ENCODE results near the gene OGN.

The OGN gene

GRCh38 chr9:92393686-92394085, 10.7 kb downstream of the OGN start:
- H3K4me3 ChIP-seq (ENCODE audit: low read length) = no peak overlapping the region
- no peak overlapping the region for H3K27ac ChIP-seq (ENCODE audit: low read depth, low read length)
- H3K9me3 ChIP-seq (ENCODE audit: control insufficient read depth, insufficient read depth, low read length) = no peaks in the 10 kb centered on the region
- no peaks in the 10 kb centered on the region for H3K27me3 ChIP-seq (ENCODE audit: control insufficient read depth, low read length)
- no peaks in the 10 kb centered on the region for H3K4me1 ChIP-seq (ENCODE audit: control insufficient read depth, low read length)
- no peak for TF ChIP-seq EZH2phosphoT487 (IDR thresholded peaks at IDR 0.05; ENCODE audit: borderline replicate concordance, low read length)
- TF ChIP-seq, protein P1, sequence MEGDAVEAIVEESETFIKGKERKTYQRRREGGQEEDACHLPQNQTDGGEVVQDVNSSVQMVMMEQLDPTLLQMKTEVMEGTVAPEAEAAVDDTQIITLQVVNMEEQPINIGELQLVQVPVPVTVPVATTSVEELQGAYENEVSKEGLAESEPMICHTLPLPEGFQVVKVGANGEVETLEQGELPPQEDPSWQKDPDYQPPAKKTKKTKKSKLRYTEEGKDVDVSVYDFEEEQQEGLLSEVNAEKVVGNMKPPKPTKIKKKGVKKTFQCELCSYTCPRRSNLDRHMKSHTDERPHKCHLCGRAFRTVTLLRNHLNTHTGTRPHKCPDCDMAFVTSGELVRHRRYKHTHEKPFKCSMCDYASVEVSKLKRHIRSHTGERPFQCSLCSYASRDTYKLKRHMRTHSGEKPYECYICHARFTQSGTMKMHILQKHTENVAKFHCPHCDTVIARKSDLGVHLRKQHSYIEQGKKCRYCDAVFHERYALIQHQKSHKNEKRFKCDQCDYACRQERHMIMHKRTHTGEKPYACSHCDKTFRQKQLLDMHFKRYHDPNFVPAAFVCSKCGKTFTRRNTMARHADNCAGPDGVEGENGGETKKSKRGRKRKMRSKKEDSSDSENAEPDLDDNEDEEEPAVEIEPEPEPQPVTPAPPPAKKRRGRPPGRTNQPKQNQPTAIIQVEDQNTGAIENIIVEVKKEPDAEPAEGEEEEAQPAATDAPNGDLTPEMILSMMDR (IDR thresholded peaks at IDR 0.05; ENCODE audit: low read depth, low read length, poor library complexity, severe bottlenecking) = no peak
- H4K20me1 ChIP-seq (ENCODE audit: control insufficient read depth, insufficient read depth, low read depth, low read length) = no peaks in the 10 kb centered on the region
- H3K4me2 ChIP-seq (ENCODE audit: low read length) = no peak overlapping the region
- peaks cover 4% of the 10 kb centered on the region; the same call in 1 of the 2 replicates for H3F3A ChIP-seq (ENCODE audit: control insufficient read depth, insufficient read depth)
- H3K9me2 ChIP-seq (replicated peaks; ENCODE audit: control insufficient read depth, low read length) = no peaks in the 10 kb centered on the region
- no peaks in the 10 kb centered on the region for H3K36me3 ChIP-seq (ENCODE audit: control insufficient read depth, low read length)
- H3K79me2 ChIP-seq (ENCODE audit: control insufficient read depth, low read length) = no peaks in the 10 kb centered on the region

GRCh38 chr9:92392690-92393089, 11.7 kb downstream of the OGN start:
- no peaks in the 10 kb centered on the region for H3K9me3 ChIP-seq (ENCODE audit: control insufficient read depth, insufficient read depth, low read length)
- no peak overlapping the region for H3K27ac ChIP-seq (ENCODE audit: low read depth, low read length)
- no peaks in the 10 kb centered on the region for H4K20me1 ChIP-seq (ENCODE audit: control insufficient read depth, insufficient read depth, low read depth, low read length)
- no peak overlapping the region for H3K4me3 ChIP-seq (ENCODE audit: low read length)
- H3K27me3 ChIP-seq (ENCODE audit: control insufficient read depth, low read length) = no peaks in the 10 kb centered on the region
- no peaks in the 10 kb centered on the region for H3K36me3 ChIP-seq (ENCODE audit: control insufficient read depth, low read length)
- H3K4me2 ChIP-seq (ENCODE audit: low read length) = no peak overlapping the region
- H3F3A ChIP-seq (ENCODE audit: control insufficient read depth, insufficient read depth) = peaks cover 4% of the 10 kb centered on the region; the same call in 1 of the 2 replicates
- no peaks in the 10 kb centered on the region for H3K9me2 ChIP-seq (replicated peaks; ENCODE audit: control insufficient read depth, low read length)
- no peaks in the 10 kb centered on the region for H3K4me1 ChIP-seq (ENCODE audit: control insufficient read depth, low read length)
- TF ChIP-seq, protein P1 (IDR thresholded peaks at IDR 0.05; ENCODE audit: low read depth, low read length, poor library complexity, severe bottlenecking) = no peak
- no peak for TF ChIP-seq EZH2phosphoT487 (IDR thresholded peaks at IDR 0.05; ENCODE audit: borderline replicate concordance, low read length)
- H3K79me2 ChIP-seq (ENCODE audit: control insufficient read depth, low read length) = no peaks in the 10 kb centered on the region

- TF ChIP-seq, protein P1 (IDR thresholded peaks at IDR 0.05; ENCODE audit: low read depth, low read length, poor library complexity, severe bottlenecking) = no peak
- TF ChIP-seq EZH2phosphoT487 (IDR thresholded peaks at IDR 0.05; ENCODE audit: borderline replicate concordance, low read length) = no peak
- Histone ChIP-seq H3K4me1 (ENCODE audit: control insufficient read depth, low read length) (no peaks in the 10 kb centered on the region), H3K9me2 (replicated peaks; ENCODE audit: control insufficient read depth, low read length) (no peaks in the 10 kb centered on the region), H3K4me2 (ENCODE audit: low read length) (no peak overlapping the region), H3K4me3 (ENCODE audit: low read length) (no peak overlapping the region), H3K36me3 (ENCODE audit: control insufficient read depth, low read length) (0 out of 2 replicates have a peak, but pooled peaks cover 3% of the 10 kb centered on the region), H4K20me1 (ENCODE audit: control insufficient read depth, insufficient read depth, low read depth, low read length) (no peaks in the 10 kb centered on the region), H3K79me2 (ENCODE audit: control insufficient read depth, low read length) (no peaks in the 10 kb centered on the region), H3K9me3 (ENCODE audit: control insufficient read depth, insufficient read depth, low read length) (no peaks in the 10 kb centered on the region), H3F3A (ENCODE audit: control insufficient read depth, insufficient read depth) (no peaks in the 10 kb centered on the region), H3K27me3 (ENCODE audit: control insufficient read depth, low read length) (no peaks in the 10 kb centered on the region), H3K27ac (ENCODE audit: low read depth, low read length) (no peak overlapping the region)
Observed at GRCh38 chr9:92385953-92386352, 18.4 kb downstream of the OGN start.

Measured in DOHH2 (cell line).